Activated T-cell treated with anti-CD3 and anti-CD28 coated beads, Interleukin-2, amount 50 U/mL, for 24 hours (primary cell): ENCODE data around the gene NUAK2.
A peak's percentile ranks its signal among the peaks of the same experiment; 100 is the strongest.

ENCODE experiments used
- DNase-seq: peaks from one replicate; pipeline ENCODE4 v3.0.0-alpha.2; 2020
- H3K27ac Mint-ChIP-seq: 2 replicates; pipeline ENCODE4 v1.8.0; 2020; ENCODE audit warnings: mild to moderate bottlenecking, mixed read lengths
- H3K27me3 Mint-ChIP-seq: 2 replicates; pipeline ENCODE4 v1.8.0; 2020; ENCODE audit warnings: mixed read lengths
- H3K36me3 Mint-ChIP-seq: 2 replicates; pipeline ENCODE4 v1.8.0; 2020; ENCODE audit warnings: low read depth, mixed read lengths
- H3K4me1 Mint-ChIP-seq: 2 replicates; pipeline ENCODE4 v1.8.0; 2020; ENCODE audit warnings: low read depth, mixed read lengths
- H3K4me3 Mint-ChIP-seq: 2 replicates; pipeline ENCODE4 v1.8.0; 2020; ENCODE audit warnings: mild to moderate bottlenecking, moderate library complexity, mixed read lengths
- H3K9me3 Mint-ChIP-seq: 2 replicates; pipeline ENCODE4 v1.8.0; 2020; ENCODE audit warnings: mixed read lengths

NUAK2 gene

DNA sequence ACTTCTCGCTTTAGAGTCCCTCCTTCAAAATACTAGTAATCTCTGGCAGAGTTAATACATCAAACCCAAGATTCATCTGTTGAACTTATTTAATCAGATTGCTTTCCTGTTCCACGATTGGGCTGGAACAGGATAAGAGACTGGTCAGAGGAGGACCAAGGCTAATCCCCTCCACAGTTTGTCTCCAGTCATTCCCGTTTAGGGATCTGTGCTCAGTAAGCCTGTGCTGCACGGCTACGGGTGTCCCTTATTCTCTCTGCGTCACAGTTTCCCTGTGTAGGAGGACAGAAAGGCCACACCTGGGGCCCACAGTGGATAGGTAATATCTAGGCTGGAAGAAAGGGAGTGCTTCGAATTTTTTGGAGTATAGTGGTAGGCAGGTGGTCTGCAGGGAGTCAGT is 16.5 kb upstream of the NUAK2 start:
- peaks cover 2% of the 10 kb centered on the region for H3K4me1 Mint-ChIP-seq
- H3K27ac Mint-ChIP-seq: no peak overlapping the region
- H3K36me3 Mint-ChIP-seq: no peaks in the 10 kb centered on the region
- H3K27me3 Mint-ChIP-seq: peaks cover 13% of the 10 kb centered on the region
- H3K9me3 Mint-ChIP-seq: no peaks in the 10 kb centered on the region
- H3K4me3 Mint-ChIP-seq: no peak overlapping the region
- no peak for DNase-seq

DNA sequence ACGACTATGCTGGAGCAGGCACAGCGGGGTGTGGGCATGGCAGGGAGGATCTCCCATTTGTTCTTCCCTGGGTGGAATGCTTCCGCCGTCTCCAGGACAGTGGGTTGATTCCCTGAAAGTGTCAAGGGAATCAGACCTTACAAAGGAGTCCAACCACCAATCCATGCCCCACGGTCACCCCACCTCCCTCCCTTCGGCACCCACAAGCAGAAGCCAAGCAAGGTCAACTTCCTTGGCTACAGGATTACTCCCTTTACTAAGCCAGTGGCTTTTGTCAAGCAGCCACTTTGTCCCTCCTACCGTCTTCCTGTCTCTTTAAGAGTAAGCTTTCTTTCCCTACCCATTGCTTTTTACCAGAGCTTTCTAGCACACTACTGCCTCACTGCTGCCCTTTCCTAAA is 15.9 kb upstream of the NUAK2 start:
- no peak overlapping the region for H3K4me3 Mint-ChIP-seq
- peaks cover 7% of the 10 kb centered on the region for H3K27me3 Mint-ChIP-seq
- no peak overlapping the region for H3K27ac Mint-ChIP-seq

DNA sequence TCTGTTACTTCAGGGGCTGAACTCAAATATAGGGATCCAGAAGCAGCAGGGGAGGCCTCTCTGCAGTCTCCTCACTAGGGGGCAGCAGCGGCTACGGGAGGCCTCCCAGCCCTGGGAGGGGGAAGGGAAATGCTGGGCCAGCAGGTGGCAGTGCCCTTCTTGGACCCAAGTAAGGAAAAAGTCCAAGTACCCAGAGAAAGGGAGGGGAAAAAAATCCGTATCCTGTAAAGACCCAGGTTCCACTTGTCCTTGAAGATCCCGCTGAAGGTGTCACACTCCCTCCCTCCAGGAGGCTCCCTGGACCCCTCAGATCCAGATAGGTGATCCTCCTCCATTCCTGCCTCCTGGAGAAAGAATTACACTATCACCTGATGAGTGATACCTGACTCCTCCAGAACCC is 14.1 kb upstream of the NUAK2 start:
- peak; percentile 82 for DNase-seq
- Mint-ChIP-seq H3K27me3 (no peaks in the 10 kb centered on the region), H3K9me3 (no peaks in the 10 kb centered on the region), H3K4me3 (no peak overlapping the region), H3K36me3 (no peaks in the 10 kb centered on the region), H3K4me1 (peaks cover 2% of the 10 kb centered on the region), H3K27ac (no peak overlapping the region)

More for the DNA sequence above, 15.9 kb upstream of the NUAK2 start:
- Mint-ChIP-seq H3K9me3 (no peaks in the 10 kb centered on the region), H3K36me3 (no peaks in the 10 kb centered on the region), H3K4me1 (peaks cover 2% of the 10 kb centered on the region)
- no peak for DNase-seq

DNA sequence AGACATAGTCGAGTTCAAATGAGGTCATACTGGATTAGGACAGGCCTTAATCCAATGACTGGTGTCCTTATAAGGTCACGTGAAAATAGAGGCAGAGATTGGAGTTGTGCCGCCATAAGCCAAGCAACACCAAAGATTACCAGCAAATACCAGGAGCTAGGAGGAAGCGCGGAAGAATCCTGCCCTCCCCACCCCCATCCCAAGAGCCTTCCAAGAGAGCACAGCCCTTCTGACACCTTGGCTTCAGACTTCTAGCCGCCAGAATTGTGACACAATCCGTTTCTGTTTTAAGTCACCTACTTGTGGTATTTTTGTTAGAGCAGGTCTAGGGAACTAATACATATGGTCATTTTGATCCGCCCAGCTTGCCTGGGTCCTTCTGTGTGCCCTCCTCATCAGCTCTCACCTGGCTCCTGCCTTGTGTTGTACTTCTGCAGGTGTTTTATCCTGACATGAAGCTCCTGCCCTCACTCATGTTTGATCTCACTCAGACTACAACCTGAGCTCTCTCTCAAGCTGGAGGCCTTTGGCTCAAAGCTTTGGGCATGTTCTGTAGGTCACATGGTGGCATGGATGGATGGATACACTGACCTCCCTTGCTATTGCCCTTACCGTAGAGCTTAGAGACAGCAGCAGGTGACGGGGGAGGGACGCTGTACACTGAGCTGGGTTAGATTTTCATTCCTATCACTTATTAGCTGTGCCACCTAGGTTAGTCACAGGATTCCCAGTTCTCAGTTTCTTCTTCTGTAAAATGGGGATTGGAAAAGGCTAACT is 10.7 kb upstream of the NUAK2 start:
- H3K9me3 Mint-ChIP-seq: no peaks in the 10 kb centered on the region

DNA sequence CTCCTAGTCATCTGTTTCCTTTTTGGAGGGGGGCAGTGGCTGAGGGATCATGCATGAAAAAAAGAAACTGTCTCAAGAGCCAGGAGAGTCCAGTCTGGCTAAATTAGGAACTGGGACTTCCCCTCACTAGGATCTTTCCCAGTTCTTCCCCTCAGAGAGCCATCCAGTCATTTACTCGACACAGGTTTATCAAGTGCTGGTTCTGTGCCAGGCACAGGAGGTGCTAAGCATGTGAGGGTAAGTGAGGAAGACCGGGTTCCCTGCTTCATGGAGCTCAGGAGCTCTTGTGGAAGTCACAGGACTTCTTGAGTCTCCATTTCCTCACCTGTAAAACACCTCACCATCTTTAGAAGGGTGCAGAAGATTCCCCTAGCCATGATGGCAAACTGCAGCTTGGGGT is 8.6 kb upstream of the NUAK2 start:
- no peaks in the 10 kb centered on the region for H3K9me3 Mint-ChIP-seq
- no peaks in the 10 kb centered on the region for H3K36me3 Mint-ChIP-seq
- no peaks in the 10 kb centered on the region for H3K27me3 Mint-ChIP-seq
- H3K4me1 Mint-ChIP-seq: peaks cover 6% of the 10 kb centered on the region
- DNase-seq: no peak
- no peak overlapping the region for H3K27ac Mint-ChIP-seq
- no peak overlapping the region for H3K4me3 Mint-ChIP-seq

More for the DNA sequence above, 10.7 kb upstream of the NUAK2 start:
- no peaks in the 10 kb centered on the region for H3K4me1 Mint-ChIP-seq
- H3K27me3 Mint-ChIP-seq: no peaks in the 10 kb centered on the region
- no peak overlapping the region for H3K27ac Mint-ChIP-seq
- no peak for DNase-seq
- no peak overlapping the region for H3K4me3 Mint-ChIP-seq
- H3K36me3 Mint-ChIP-seq: no peaks in the 10 kb centered on the region

DNA sequence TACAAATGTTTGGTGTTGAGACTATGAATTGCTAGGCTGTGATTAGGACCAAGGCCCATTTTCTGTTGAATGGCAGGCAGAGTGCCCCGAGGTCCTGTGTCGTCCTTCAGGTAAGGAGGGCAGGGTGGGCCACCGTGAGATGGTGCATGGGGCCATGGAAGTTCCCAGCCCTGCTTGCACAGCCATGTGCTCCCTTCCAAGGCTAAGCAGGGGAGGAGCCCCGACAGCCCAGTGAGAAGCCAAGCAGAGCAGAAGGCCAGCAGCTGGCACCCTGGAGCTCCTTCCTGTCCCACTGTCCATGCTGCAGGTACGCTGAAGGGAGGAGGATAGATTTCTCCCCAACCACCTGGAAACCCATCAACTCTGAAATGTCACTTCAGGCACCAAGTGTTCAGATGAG is 8.2 kb upstream of the NUAK2 start:
- Mint-ChIP-seq H3K9me3 (no peaks in the 10 kb centered on the region), H3K27ac (no peak overlapping the region), H3K4me1 (peaks cover 10% of the 10 kb centered on the region), H3K4me3 (no peak overlapping the region), H3K36me3 (no peaks in the 10 kb centered on the region), H3K27me3 (no peaks in the 10 kb centered on the region)
- DNase-seq: no peak

DNA sequence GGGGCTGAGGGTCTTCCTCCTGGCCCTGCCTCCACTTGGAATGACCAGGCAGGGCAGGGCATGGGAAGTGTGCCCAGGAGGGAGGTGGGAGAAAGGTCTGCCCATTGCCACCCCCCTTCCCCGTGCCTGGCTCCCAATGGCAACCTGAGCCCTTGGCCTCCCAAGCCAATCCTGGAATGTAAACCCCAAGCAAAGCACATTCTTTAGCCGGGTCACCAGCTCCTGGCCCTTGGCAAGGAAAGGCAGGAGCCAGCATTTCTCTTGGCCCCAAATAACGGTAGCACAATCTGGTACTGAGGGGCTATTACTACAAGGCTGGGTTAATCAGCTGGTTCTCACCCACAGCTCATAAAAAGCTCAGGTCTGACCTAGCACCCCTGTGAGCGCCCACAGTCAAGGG is 6.9 kb upstream of the NUAK2 start:
- H3K36me3 Mint-ChIP-seq: no peaks in the 10 kb centered on the region

DNA sequence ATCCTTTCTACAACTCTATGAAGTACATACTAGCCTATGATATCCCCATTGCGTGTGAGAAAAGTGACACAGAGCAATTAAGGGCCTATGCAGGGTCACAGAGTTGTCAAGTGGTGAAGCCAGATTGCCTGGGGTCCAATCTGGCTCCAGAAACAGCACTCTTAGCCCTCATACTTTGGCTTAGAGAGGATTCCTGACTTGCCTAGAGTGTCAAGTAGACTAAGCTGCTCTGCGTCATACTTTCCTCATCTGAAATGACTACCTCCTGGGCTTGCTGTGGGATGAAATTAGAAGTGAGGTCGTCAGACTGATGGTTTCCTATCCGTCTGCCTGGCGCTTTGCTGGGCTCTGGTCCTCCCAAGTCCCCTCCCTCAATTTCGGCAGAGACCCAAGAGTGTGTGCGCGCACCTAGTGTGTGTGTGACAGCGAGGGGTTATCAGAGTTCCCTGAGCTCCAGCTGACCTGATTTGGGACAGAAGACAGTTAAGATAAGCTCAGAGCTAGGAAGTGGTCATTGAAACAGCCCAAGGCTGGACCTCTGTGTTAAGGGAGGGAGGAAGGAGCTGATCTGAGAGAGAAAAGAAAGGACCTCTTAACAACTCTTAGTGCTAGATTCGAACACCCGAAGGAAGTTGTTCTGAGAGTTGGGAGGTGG is 5.4 kb upstream of the NUAK2 start:
- Mint-ChIP-seq H3K27ac (no peak overlapping the region), H3K4me3 (no peak overlapping the region)

More for the DNA sequence above, 6.9 kb upstream of the NUAK2 start:
- H3K4me1 Mint-ChIP-seq: peaks cover 17% of the 10 kb centered on the region
- H3K27ac Mint-ChIP-seq: no peak overlapping the region
- no peaks in the 10 kb centered on the region for H3K27me3 Mint-ChIP-seq
- no peak for DNase-seq
- no peaks in the 10 kb centered on the region for H3K9me3 Mint-ChIP-seq
- H3K4me3 Mint-ChIP-seq: no peak overlapping the region

DNA sequence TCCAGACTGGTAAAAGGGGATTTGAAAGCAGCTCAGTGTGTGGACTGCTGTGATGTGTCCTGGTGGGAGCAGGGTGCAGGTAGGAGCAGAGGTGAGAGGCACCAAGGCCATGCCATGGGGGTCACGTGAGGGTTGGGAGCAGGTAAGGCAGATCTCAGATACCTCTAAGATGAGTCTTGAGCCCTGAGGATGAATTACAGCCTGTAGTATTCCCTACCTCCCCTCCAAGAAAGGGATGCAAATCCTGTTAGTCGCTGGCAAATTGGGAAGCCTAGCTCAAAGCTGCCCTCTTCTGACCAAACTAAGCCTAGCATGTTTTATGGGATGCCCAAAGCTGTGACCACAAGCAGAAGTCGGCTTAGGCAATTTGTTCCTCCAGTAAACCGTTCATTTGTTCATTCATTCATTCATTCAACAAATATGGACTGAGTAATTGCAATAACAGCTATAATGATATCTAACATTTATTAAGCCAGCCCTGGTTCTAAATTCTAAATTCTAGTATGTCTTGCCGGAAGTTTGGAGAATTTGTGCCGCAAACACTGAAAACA is 3.9 kb upstream of the NUAK2 start:
- Mint-ChIP-seq H3K36me3 (peaks cover 5% of the 10 kb centered on the region), H3K4me3 (no peak overlapping the region), H3K9me3 (no peaks in the 10 kb centered on the region), H3K4me1 (peaks cover 31% of the 10 kb centered on the region), H3K27ac (no peak overlapping the region), H3K27me3 (no peaks in the 10 kb centered on the region)
- peak; percentile 53 for DNase-seq

More for the DNA sequence above, 5.4 kb upstream of the NUAK2 start:
- H3K36me3 Mint-ChIP-seq: no peaks in the 10 kb centered on the region
- H3K4me1 Mint-ChIP-seq: peaks cover 21% of the 10 kb centered on the region
- H3K27me3 Mint-ChIP-seq: no peaks in the 10 kb centered on the region
- no peaks in the 10 kb centered on the region for H3K9me3 Mint-ChIP-seq
- DNase-seq: no peak

DNA sequence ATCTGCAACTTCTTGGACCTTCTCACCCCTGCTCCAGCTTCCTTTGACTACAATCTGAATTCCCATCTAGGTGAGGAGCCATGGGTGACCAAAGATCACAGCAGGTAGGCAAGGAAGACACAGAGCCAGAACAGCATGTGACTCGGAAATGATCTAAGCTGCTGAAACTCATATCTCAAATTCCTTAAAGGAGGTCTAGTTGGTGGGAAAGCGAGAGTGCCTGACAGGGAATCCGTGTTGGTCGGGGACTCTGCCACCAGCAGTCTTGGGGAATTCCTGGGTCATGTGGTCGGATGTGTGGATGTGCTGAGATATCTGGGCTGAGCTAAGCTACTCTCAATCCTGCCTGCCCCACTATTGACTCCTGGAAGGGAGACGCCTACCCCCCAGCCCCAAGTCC is 3.2 kb upstream of the NUAK2 start:
- peaks cover 5% of the 10 kb centered on the region for H3K36me3 Mint-ChIP-seq
- H3K4me1 Mint-ChIP-seq: peaks cover 36% of the 10 kb centered on the region
- H3K9me3 Mint-ChIP-seq: no peaks in the 10 kb centered on the region
- H3K27me3 Mint-ChIP-seq: no peaks in the 10 kb centered on the region
- no peak overlapping the region for H3K4me3 Mint-ChIP-seq
- DNase-seq: no peak
- no peak overlapping the region for H3K27ac Mint-ChIP-seq

DNA sequence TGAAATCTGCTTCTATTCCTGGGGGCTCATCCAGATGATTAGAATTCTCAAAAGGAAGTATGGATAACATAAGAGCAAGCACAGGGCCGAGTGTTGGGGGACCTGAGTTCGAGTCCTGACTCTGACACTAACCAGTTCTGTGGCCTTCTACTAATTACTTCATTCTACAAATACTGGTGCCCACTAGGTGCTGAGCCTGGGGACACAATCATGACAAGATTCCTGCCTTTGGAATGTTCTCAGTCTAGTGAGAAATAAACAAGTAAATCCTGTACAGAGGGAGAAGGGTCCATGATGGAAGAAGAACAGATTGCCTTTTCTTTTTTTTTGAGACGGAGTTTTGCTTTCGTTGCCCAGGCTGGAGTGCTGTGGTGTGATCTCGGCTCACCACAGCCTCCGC is 2.2 kb upstream of the NUAK2 start:
- H3K27me3 Mint-ChIP-seq: no peaks in the 10 kb centered on the region
- H3K9me3 Mint-ChIP-seq: no peaks in the 10 kb centered on the region
- H3K4me3 Mint-ChIP-seq: no peak overlapping the region
- DNase-seq: no peak
- peaks cover 5% of the 10 kb centered on the region for H3K36me3 Mint-ChIP-seq
- peaks cover 45% of the 10 kb centered on the region for H3K4me1 Mint-ChIP-seq
- H3K27ac Mint-ChIP-seq: no peak overlapping the region

DNA sequence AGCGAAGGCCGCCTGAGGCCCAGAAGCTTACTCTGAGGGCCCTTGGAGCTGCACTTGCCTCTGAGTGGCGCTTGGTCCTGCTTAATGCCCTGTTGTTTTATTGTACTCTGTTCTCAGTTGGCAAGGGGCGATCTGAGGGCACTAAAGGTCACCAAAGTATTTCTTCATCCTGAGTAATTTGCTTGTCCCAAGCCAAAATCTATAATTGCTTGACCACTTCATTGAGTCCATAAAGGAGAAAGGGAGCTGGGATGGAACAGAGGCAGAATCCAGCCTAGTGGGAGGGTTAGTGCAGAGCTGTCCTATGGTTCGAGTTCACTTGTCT is 376 bp upstream of the NUAK2 start:
- DNase-seq: no peak
- H3K4me1 Mint-ChIP-seq: peaks cover 64% of the 10 kb centered on the region
- no peak overlapping the region for H3K27ac Mint-ChIP-seq
- no peaks in the 10 kb centered on the region for H3K9me3 Mint-ChIP-seq
- peak overlapping the region; percentile 91 for H3K4me3 Mint-ChIP-seq
- peaks cover 5% of the 10 kb centered on the region for H3K36me3 Mint-ChIP-seq
- H3K27me3 Mint-ChIP-seq: no peaks in the 10 kb centered on the region

DNA sequence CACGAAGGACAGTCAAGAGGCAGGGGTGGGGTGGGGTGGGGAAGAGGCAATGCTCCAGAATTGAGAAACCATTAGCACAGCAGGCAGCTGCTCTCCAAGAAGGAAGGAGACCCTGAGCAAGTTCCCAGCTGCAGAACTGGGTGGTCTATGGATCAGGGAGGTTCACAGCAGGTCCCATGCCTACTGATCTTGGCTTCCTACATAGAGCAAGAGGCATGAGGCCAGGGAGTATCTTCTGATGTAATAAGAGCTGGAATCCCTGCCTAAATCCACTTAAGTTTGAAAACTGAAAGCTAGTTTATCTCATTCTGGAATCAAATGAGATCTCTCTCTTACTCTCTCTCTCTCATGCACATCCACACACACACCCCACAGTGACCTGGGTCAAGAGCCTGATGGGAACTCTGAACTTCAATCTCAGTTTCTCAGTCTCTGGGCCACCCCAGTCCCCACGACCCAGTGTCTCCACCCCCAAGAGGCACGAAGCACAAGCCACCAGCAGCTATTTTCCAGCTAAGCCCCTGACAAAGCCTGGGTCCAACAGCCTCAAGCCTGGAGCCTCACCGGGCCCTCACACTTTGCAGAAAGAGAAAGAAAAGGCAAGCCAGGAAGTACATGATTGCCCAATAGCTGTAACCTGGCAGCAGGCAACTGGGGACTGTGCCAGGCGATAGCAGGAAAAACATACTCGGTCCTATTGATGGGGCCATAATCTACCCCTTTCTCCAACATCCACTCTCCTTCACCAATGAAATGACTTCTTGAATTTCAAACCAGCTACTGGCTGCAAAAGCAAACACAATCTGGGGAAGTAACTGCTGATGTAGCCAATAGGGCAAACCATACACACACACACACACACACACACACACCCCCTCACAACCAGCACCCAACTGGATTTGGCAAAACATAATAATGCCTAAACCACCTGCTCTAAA is 2.2 kb downstream of the NUAK2 start:
- no peaks in the 10 kb centered on the region for H3K9me3 Mint-ChIP-seq
- peak overlapping the region; percentile 91 for H3K4me3 Mint-ChIP-seq
- H3K36me3 Mint-ChIP-seq: peaks cover 5% of the 10 kb centered on the region
- H3K4me1 Mint-ChIP-seq: peaks cover 75% of the 10 kb centered on the region
- no peaks in the 10 kb centered on the region for H3K27me3 Mint-ChIP-seq
- peak; percentile 54 for DNase-seq
- peak overlapping the region; percentile 83 for H3K27ac Mint-ChIP-seq

DNA sequence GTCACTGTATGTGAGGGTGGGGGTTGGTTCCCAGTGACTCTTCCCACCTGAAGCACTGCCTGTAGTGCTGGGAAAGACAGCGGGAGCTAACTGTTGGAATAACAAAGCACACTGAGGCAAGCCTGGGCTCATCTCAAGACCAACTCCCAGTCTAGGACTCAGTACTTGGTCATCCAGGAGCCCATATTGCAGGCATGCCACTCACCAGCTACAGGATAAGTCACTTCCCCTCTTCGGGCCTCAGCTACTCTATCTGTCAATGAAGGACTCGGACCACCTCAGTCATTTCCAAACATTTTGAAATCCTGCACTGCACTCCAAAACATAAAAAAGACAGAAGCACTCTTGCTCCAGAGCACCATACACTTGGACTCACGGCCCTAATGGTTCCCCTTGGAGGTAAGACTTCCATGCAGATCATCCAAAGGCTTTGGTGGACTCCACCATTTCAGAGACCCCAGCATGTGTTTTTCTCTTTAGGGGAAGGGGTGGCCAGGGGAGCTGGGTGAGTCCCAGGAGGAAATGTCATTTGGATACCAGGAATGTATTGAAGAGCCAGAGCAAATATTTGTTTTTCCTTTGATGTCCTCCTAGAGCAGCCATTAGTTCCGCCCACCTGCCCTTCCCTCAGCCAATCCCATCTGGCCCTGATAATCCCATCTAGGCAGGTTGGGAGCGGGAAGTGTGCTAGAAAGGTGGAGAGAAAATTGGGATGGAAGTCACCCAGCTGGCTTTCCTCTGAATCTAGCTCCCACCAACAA is 3.1 kb downstream of the NUAK2 start:
- peaks cover 5% of the 10 kb centered on the region for H3K36me3 Mint-ChIP-seq
- no peaks in the 10 kb centered on the region for H3K27me3 Mint-ChIP-seq
- peak overlapping the region; percentile 73 for H3K27ac Mint-ChIP-seq
- peak overlapping the region; percentile 48 for H3K4me3 Mint-ChIP-seq
- no peaks in the 10 kb centered on the region for H3K9me3 Mint-ChIP-seq
- DNase-seq: no peak
- H3K4me1 Mint-ChIP-seq: peaks cover 81% of the 10 kb centered on the region
